HG03460 (cell line): ENCODE results near the gene TRAPPC3L.

ENCODE experiments used
- ATAC-seq: cut with Tn5 transposase; IDR thresholded peaks from one replicate; pipeline ENCODE4 v1.9.1; 2021; ENCODE audit not compliant: unreplicated experiment

Gene TRAPPC3L

GRCh38 chr6:116545651-116546050, at the start of gene TRAPPC3L:
TRAPPC3L (minus strand) TSS chr6:116545684; CDS start chr6:116545514, 170 bp downstream.
- no peak for ATAC-seq

GRCh38 chr6:116595247-116595646, 49.8 kb upstream of the TRAPPC3L start:
- no peak for ATAC-seq

GRCh38 chr6:116586738-116587137, 41.3 kb upstream of the TRAPPC3L start:
- no peak for ATAC-seq

DNA sequence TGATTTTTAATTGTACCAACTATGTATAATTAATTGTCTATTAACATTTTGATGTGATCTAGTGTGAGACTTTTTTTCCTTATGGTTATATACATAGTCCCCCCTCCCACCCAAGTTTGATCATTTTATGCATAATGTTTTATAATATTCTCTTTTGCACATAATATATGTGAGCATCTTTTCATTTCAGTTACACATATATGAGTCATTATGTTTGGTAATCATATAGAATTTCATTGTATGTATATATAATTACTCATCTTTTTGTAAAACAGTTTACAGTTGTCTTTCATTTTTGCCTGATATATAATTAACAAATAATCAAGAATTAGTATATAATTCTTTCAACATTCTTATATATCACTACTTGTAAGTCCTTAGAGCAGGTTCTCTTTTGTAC, 40.8 kb upstream of the TRAPPC3L start:
- no peak for ATAC-seq

DNA sequence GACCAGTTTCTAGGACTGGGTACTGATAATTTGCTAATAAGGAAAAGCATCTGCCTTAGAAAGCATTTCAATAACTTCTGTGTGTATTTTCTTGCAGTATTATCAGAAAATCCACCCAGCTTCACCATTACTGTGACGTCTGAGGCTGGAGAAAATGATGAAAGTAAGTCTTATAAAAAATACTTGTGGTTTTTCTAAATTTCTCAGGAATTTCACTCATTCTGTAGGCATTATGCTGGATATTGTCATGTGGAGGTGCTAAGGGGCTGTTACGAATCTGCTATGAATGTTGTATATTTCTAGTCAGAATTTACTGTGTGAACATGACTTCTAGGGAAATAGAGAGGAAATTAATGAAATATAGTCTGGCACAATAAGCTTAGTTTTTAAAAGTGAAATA, 34.7 kb upstream of the TRAPPC3L start:
- no peak for ATAC-seq

GRCh38 chr6:116579143-116579542, 33.7 kb upstream of the TRAPPC3L start:
- no peak for ATAC-seq

DNA sequence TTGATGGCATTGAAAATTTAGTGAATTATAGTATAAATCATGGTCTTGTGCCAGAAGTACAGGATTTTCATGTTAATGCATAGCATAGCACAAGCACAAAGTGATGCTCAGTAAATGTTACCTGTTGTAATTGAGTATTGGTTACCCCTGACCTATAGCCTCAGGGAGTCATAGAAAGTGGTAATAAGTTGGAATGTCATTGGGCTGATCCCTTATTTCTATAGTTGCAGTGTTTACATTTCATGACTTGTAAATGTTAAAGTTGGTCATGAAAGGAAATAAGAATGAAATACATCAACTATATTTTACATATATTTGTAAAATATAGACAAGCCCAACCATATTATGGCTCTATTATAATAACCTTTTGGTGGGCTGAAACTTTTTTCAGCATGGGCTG, 32.9 kb upstream of the TRAPPC3L start:
- ATAC-seq: no peak

GRCh38 chr6:116577486-116577885, 32.0 kb upstream of the TRAPPC3L start:
- no peak for ATAC-seq

DNA sequence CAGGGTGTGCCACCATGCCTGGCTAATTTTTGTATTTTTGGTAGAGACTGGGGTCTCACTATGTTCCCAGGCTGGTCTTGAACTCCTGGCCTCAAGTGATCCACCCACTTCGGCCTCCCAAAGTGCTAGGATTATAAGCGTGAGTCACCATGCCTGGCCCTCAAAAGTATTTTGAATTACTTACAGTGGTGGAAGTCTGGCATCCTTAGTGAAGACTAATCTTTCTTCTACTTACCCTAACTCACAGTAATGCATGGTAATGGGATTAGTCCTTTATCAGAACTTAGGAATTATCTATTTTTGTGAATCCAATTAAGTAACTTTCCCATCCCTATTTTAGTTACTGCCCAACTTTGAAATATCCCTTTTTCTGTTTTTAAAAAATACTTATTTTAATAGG, 29.7 kb upstream of the TRAPPC3L start:
- no peak for ATAC-seq

- ATAC-seq: no peak
These were observed 26.7 kb upstream of the TRAPPC3L start for GRCh38 chr6:116572162-116572561.

DNA sequence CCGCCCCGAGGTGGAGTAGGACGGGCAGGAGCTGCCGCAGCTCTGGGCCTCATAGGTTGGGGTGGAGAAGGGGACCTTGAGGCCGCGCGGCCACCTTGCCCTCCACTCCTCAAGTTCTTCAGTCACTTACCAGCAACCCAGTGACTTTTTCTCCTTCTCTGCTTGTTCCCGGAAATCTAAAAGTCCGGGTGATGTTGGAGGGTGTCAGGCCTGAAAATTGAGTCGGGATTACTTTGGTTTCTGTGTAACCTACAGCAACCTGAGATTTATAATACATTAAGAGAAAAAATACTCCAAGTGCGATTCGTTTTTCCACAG, 26.2 kb upstream of the TRAPPC3L start:
- ATAC-seq: no peak

DNA sequence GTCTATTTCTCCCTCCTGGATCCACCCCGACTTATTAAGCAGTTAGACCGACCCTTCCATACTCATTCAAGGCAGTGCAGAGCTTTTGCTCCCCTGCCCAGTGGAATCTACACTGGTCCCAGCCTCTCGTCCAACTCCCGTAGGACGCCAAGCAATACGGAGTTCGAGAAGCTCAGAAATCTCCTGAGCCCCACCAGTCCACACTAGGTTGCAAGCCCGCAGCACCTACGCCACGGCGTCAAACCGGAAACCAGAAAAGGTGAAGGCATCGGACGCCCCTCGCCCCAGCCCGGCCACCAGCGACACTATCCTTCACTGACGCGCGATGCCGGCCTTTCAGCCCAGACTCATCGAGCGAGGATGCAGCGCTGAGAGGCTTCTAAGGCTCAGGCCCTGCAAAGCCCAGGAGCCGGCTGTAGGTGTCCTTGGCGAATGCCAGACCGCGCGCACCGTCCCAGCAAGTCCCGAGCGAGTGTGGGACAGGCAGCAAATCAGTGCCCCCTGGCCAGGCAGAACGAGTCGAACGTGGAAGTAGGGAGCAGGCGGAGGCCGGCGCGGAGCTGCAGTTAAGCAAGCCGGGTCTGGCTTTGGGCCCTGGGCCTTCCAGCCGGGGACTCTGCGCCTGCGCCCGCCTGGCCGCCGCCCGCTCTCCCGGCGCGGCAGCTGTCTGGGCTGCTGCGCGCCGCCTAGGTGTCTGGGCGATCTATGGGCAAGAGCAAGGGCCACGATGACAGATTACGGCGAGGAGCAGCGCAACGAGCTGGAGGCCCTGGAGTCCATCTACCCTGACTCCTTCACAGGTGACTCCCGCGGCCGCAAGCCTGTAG, 25.6 kb upstream of the TRAPPC3L start, which contains the start of gene RWDD1:
Gene RWDD1 (plus strand): TSS at position 649 of the 827 bp plus-strand sequence. CDS start 79 bp downstream, at position 728.
- peak; percentile 95 for ATAC-seq

DNA sequence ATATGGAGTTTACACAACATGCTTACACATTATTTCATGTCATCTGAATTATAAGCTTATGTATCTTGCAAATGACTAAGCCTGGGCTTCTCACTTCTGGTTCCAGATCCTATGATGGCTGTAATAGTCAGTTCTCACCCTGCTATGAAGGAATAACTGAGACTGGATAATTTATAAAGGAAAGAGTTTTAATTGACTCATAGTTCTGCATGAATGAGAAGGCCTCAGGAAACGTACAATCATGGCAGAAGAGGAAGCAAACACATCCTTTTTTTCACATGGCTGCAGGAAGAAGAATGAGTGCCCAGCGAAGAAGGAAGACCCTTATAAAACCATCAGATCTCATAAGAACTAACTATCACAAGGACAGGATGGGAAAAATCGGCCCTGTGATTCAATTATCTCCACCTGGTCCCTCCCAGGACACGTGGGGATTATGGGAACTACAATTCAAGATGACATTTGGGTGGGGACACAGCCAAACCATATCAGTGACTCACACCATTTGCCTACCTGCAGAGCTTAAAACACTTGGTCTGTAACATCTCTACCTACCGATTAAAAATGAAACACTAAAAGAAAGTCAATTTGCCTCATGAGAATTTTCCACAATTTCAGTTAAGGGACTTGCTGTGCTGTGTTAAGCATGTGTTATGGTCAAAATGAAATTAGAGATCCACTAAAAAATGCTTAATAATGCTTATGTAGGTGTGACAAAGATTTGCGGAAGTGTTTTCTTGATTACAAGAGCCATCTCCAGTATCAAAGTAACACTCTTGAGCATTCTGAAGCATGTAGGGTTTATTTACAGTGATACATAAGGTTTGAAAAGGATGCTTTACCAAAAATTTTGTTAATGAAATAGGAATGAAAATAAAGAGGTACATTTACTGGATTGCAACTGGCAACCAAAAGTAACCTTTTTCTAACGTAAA, 23.6 kb upstream of the TRAPPC3L start:
- no peak for ATAC-seq

GRCh38 chr6:116568111-116568510, 22.6 kb upstream of the TRAPPC3L start:
- ATAC-seq: no peak

GRCh38 chr6:116564921-116565872, 19.7 kb upstream of the TRAPPC3L start:
- no peak for ATAC-seq

GRCh38 chr6:116564311-116564710, 18.8 kb upstream of the TRAPPC3L start:
- ATAC-seq: no peak

- ATAC-seq: no peak
These were observed 18.3 kb upstream of the TRAPPC3L start for GRCh38 chr6:116563830-116564229.

DNA sequence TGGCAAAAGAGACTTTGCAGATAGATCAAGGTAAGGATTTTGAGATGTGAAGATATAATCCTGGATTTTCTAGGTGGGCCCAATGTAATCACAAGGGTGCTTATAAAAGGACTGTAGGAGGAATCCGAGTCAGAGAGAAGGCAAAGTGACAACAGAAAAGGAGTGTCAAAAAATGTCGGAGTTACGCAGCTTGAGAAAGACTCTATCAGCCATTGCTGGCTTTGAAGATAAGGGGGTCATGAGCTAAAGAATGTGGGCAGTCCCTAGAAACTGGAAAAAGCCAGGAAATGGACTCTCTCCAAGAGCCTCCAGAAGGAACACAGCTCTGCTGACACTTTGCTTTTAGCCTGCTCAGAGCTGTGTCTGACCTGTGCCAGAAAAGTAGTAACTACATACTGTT, 17.1 kb upstream of the TRAPPC3L start:
- ATAC-seq: no peak

DNA sequence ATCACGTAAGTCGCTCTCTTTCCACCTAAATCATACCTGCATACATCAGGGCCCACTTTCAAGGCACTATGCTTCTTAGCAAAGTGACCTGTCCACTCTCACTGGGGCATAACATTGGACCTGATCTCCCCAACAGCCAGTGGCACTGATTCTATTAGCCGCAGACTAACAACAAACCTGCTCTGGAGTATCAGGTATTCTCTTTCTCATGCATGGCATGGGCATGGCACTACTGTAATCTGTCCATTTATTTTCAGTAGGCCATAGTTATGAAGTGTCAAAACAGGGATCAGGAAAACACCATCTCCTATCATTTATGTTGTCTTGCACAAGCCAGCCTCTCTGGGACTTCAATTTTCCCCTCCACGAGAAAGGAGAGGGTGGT, 16.5 kb upstream of the TRAPPC3L start:
- ATAC-seq: no peak

DNA sequence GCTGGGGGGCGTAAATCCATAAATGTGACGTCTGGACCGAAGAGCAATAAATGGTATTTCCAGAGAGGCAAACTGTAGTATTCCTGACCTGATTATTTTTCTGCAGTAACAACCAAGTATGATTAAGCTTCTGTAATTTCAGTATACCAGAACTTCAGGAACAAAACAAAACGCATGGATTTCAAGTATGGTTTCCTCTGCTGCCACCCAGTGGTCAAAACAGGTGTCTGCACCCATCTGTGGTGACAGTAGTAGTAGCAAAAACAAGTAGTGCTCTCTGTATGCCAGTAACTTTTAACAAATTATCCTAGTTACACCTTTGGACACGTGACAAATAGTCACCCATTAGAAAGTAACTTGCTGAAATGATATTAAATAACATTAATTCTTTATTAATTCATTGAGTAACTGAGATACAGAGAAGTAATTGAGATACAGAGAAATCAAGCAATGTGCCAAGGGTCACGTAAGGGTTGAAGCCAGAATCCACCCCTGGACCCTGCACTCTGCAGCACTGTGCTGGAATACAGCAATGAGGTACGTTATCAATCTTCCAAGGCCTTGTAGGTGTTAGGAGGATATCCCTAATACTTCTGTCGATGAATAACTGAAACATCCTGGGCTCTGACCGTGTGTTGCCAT, 16.0 kb upstream of the TRAPPC3L start:
- ATAC-seq: peak; percentile 83
